Activated T-helper 1 cell treated with anti-CD3 and anti-CD28 coated beads, Interleukin-12 subunit alpha, Interleukin-12 subunit beta, Interleukin-2, Interleukin-4 antibody, amounts not matched to agents 30 ng/mL and 10 ng/mL and 1 ng/mL, durations not matched to agents 14 hours and 24 hours and 36 hours (primary cell): ENCODE measurements around the gene ERC2. TPM values are rescaled to one million over a fixed set of nuclear protein-coding genes. Genes with fewer than 3 reads are reported as not detected.

ENCODE experiments used
- DNase-seq: peaks from one replicate; pipeline ENCODE4 v3.0.0; 2021; ENCODE audit warnings: low spot score
- H3K27ac Mint-ChIP-seq: one replicate; pipeline ENCODE4 v1.8.0; 2021; ENCODE audit warnings: mild to moderate bottlenecking, mixed read lengths
- H3K27me3 Mint-ChIP-seq: one replicate; pipeline ENCODE4 v1.8.0; 2022; ENCODE audit warnings: mild to moderate bottlenecking, moderate library complexity, mixed read lengths; ENCODE audit not compliant: insufficient read depth
- H3K36me3 Mint-ChIP-seq: one replicate; pipeline ENCODE4 v1.8.0; 2021; ENCODE audit warnings: low read depth, mixed read lengths
- H3K4me1 Mint-ChIP-seq: one replicate; pipeline ENCODE4 v1.8.0; 2021; ENCODE audit warnings: low read depth, mixed read lengths
- H3K4me3 Mint-ChIP-seq: one replicate; pipeline ENCODE4 v1.8.0; 2021; ENCODE audit warnings: mild to moderate bottlenecking, moderate library complexity, mixed read lengths
- H3K9me3 Mint-ChIP-seq: one replicate; pipeline ENCODE4 v1.8.0; 2021; ENCODE audit warnings: mixed read lengths
- intact Hi-C: fragments of 100-400 bp; cut with micrococcal nuclease; formaldehyde crosslinking; loops from one replicate; pipeline ENCODE4 v1.15.1; 2024
- total RNA-seq: library from RNA; stranded (reverse); gene quantifications from 2 replicates; pipeline ENCODE4 v1.2.3, GENCODE V29; 2022

The ERC2 gene
- total RNA-seq, 1 donor from 2014 or later = not detected

GRCh38 chr3:55746808-55747413, 721.4 kb downstream of the ERC2 start:
- intact Hi-C loops = no loop called here
- peaks cover 2% of the 10 kb centered on the region for H3K27me3 Mint-ChIP-seq
- no peaks in the 10 kb centered on the region for H3K4me1 Mint-ChIP-seq
- no peaks in the 10 kb centered on the region for H3K36me3 Mint-ChIP-seq
- H3K9me3 Mint-ChIP-seq = no peaks in the 10 kb centered on the region
- H3K4me3 Mint-ChIP-seq = no peak overlapping the region
- no peak for DNase-seq
- no peak overlapping the region for H3K27ac Mint-ChIP-seq

DNA sequence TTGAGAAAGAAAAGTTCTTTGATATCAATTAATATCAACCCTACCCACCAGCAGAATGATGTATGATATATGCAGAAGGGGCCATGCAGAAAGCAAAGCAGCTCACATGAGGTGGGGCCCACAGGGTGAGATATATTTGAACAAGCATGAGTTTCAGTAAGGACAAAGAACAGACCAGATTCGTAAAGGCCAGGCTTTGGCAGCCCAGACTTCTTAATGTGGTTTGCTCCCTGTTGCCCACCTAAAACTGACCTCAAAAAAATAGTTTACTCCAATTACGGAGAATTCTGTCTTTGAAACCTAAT, 725.5 kb downstream of the ERC2 start:
- no peak overlapping the region for H3K27ac Mint-ChIP-seq

DNA sequence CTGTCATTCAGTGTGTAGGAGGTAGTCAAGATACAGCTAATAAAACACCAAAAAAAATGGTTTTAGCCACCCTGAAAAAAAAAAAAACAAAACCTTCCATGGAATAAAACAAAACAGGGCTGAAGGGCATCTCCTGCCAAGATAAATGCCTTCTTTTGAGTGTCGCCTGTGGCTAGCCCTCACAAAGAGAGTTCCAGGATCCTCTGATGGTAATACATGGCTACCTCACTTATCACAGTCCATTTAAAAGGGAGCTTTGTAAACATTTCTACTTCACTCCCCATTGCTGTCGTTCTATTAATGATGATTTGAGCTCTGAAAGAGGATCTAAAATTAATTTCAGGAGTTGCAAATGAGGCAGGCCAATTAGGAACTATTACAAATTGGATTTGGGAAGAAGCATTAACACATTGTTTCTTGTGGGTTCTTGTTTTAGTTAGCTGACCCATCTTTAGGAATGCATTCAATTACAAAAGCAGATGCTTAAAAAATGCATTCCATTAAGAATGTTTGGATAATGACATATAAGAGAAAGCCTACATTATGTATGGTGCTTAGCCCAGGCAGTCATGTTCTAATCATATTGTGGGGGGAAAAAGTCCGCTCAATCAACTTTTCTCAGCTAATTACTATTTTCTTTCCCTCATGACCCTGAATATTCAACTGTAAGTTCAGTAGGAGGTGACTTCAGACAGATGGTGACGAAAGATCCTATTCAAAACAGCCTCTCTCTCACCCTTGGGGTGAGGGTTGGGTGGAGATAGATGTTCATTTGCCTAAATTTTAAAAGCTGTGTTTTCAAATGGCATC, 726.0 kb downstream of the ERC2 start:
- Mint-ChIP-seq H3K36me3 (no peaks in the 10 kb centered on the region), H3K4me1 (no peaks in the 10 kb centered on the region), H3K27me3 (peaks cover 2% of the 10 kb centered on the region), H3K27ac (no peak overlapping the region), H3K9me3 (no peaks in the 10 kb centered on the region), H3K4me3 (no peak overlapping the region)
- intact Hi-C loops = no loop called here
- DNase-seq = no peak

More for the DNA sequence above, 725.5 kb downstream of the ERC2 start:
- no peaks in the 10 kb centered on the region for H3K36me3 Mint-ChIP-seq
- DNase-seq = no peak
- no peaks in the 10 kb centered on the region for H3K9me3 Mint-ChIP-seq
- no peak overlapping the region for H3K4me3 Mint-ChIP-seq
- intact Hi-C loops = no loop called here
- H3K4me1 Mint-ChIP-seq = no peaks in the 10 kb centered on the region
- H3K27me3 Mint-ChIP-seq = peaks cover 2% of the 10 kb centered on the region

- H3K27me3 Mint-ChIP-seq = no peaks in the 10 kb centered on the region
- no peak for DNase-seq
- H3K4me1 Mint-ChIP-seq = no peaks in the 10 kb centered on the region
- no peaks in the 10 kb centered on the region for H3K9me3 Mint-ChIP-seq
- no peaks in the 10 kb centered on the region for H3K36me3 Mint-ChIP-seq
- no peak overlapping the region for H3K4me3 Mint-ChIP-seq
- intact Hi-C loops = no loop called here
- H3K27ac Mint-ChIP-seq = no peak overlapping the region
Measured at GRCh38 chr3:55737186-55737585, 731.1 kb downstream of the ERC2 start.

GRCh38 chr3:55735976-55736375, 732.3 kb downstream of the ERC2 start:
- Mint-ChIP-seq H3K9me3 (no peaks in the 10 kb centered on the region), H3K4me1 (no peaks in the 10 kb centered on the region), H3K27ac (no peak overlapping the region), H3K4me3 (no peak overlapping the region), H3K27me3 (no peaks in the 10 kb centered on the region), H3K36me3 (no peaks in the 10 kb centered on the region)
- intact Hi-C loops = no loop called here
- no peak for DNase-seq

DNA sequence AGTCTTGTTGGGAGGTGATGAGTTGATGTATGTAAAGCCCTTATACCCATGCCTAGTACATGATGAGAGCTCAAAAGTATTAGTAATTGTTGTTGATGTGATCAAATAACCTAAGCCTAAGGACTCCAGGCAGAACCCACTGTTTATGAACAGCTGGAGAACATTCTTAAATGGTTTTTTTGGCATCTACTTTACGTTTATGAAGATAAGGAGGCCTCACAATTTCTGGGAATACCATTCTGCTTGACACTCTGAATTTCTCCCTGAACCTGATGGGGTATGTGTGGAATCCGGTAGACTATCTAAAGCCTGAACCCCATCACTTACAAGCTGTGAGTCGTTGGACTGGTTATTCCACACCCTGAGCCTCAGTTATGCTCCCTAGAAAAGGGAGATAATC, 736.5 kb downstream of the ERC2 start:
- H3K4me3 Mint-ChIP-seq = no peak overlapping the region
- H3K36me3 Mint-ChIP-seq = no peaks in the 10 kb centered on the region

DNA sequence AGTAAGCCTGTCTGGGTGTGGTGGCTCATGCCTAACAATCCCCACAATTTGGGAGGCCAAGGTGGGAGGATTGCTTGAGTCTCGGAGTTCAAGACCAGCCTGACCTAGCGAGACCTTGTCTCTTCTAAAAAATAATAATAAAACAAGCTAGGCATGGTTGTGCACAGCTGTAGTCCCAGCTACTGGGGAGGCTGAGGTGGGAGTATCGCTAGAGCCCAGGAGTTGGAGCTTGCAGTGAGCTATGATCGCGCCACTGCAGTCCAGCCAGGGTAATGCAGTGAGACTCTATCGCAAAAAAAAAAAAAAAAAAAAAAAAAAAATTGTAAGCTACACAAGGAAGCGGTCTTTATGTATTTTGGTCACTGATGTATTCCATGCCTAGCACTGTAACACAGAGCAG, 738.7 kb downstream of the ERC2 start:
- Mint-ChIP-seq H3K27me3 (peaks cover 2% of the 10 kb centered on the region), H3K4me3 (no peak overlapping the region), H3K27ac (no peak overlapping the region), H3K4me1 (no peaks in the 10 kb centered on the region), H3K9me3 (no peaks in the 10 kb centered on the region), H3K36me3 (no peaks in the 10 kb centered on the region)
- intact Hi-C loops = no loop called here
- DNase-seq = no peak

More for the DNA sequence above, 736.5 kb downstream of the ERC2 start:
- Mint-ChIP-seq H3K9me3 (no peaks in the 10 kb centered on the region), H3K27ac (no peak overlapping the region), H3K4me1 (no peaks in the 10 kb centered on the region), H3K27me3 (peaks cover 2% of the 10 kb centered on the region)
- no peak for DNase-seq
- intact Hi-C loops = no loop called here

GRCh38 chr3:55728461-55729100, 739.7 kb downstream of the ERC2 start:
- no peaks in the 10 kb centered on the region for H3K9me3 Mint-ChIP-seq
- no peak for DNase-seq
- H3K4me3 Mint-ChIP-seq = no peak overlapping the region
- H3K36me3 Mint-ChIP-seq = no peaks in the 10 kb centered on the region
- intact Hi-C loops = no loop called here
- no peak overlapping the region for H3K27ac Mint-ChIP-seq
- peaks cover 2% of the 10 kb centered on the region for H3K27me3 Mint-ChIP-seq
- H3K4me1 Mint-ChIP-seq = no peaks in the 10 kb centered on the region

DNA sequence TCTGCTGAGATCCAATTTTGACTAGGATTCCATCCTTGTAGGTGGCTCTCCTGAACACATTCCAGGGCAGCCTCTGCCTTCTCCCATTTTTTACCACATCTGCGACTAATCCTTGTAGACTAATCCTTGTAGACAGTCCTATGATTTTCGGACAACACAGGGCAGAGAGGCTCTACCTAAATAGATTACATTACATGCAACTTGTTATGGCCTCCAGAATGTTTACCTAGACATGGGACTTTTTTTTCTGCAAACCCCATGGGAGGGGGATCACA, 741.8 kb downstream of the ERC2 start:
- H3K27me3 Mint-ChIP-seq = peaks cover 2% of the 10 kb centered on the region
- H3K27ac Mint-ChIP-seq = no peak overlapping the region
- H3K4me3 Mint-ChIP-seq = no peak overlapping the region
- intact Hi-C loops = no loop called here
- H3K9me3 Mint-ChIP-seq = no peaks in the 10 kb centered on the region
- DNase-seq = no peak
- no peaks in the 10 kb centered on the region for H3K4me1 Mint-ChIP-seq
- no peaks in the 10 kb centered on the region for H3K36me3 Mint-ChIP-seq

GRCh38 chr3:55725681-55726500, 742.4 kb downstream of the ERC2 start:
- Mint-ChIP-seq H3K4me3 (no peak overlapping the region), H3K4me1 (no peaks in the 10 kb centered on the region), H3K27ac (no peak overlapping the region), H3K9me3 (no peaks in the 10 kb centered on the region), H3K27me3 (peaks cover 2% of the 10 kb centered on the region), H3K36me3 (no peaks in the 10 kb centered on the region)
- intact Hi-C loops = no loop called here
- no peak for DNase-seq

GRCh38 chr3:55724821-55725220, 743.4 kb downstream of the ERC2 start:
- Mint-ChIP-seq H3K4me1 (no peaks in the 10 kb centered on the region), H3K4me3 (no peak overlapping the region), H3K36me3 (no peaks in the 10 kb centered on the region), H3K27ac (no peak overlapping the region), H3K27me3 (peaks cover 2% of the 10 kb centered on the region), H3K9me3 (no peaks in the 10 kb centered on the region)
- intact Hi-C loops = no loop called here
- no peak for DNase-seq

DNA sequence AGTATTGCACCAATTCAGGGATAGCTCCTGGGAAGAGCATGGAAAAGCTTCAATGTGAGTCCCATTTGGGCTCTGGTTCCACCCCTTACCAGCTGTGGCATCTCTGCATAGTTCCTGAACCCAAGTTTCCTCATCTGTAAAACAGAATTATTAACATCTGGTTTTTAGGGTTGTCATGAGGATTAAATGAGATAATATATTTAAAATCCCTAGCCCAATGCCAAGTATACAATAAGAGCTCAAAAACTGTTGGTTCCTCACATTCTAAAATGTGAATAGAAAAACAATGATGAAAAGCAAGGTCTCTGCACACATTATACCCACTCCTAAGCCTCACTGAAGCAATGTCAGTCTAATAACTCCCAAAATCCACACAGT, 743.9 kb downstream of the ERC2 start:
- Mint-ChIP-seq H3K27ac (no peak overlapping the region), H3K9me3 (no peaks in the 10 kb centered on the region), H3K4me1 (no peaks in the 10 kb centered on the region), H3K27me3 (peaks cover 2% of the 10 kb centered on the region), H3K36me3 (no peaks in the 10 kb centered on the region), H3K4me3 (no peak overlapping the region)
- intact Hi-C loops = no loop called here
- no peak for DNase-seq
